ENCODE measurements around the gene VEGFB.

Gene VEGFB

DNA sequence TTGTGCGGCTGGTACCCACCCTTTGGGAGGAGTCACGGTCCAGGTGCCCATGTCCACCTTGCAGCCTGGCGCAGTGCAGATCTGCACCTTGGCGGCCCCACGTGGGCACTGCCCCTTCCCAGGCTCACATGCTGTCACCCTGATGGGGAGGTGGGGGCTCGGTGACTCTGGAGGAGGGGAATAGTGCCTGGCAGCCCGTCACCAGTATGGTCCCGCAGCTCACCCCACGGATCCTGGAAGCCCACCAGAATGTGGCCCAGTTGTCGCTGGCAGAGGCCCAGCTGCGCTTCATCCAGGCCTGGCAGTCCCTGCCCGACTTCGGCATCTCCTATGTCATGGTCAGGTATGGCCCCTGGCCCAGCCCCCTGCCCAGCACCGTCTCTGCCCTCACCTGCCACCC is 13.6 kb upstream of the VEGFB start:
- TF ChIP-seq FOXP2 (optimal IDR thresholded peaks at IDR 0.05; ENCODE audit: borderline replicate concordance, extremely low read depth, extremely low read length, insufficient read depth) (no peak), TAF1 (IDR thresholded peaks at IDR 0.05; ENCODE audit: borderline replicate concordance, insufficient read depth, low read length) (no peak), POLR2AphosphoS5 (IDR thresholded peaks at IDR 0.05; ENCODE audit: low read depth, low read length) (no peak), SIN3A (IDR thresholded peaks at IDR 0.05; ENCODE audit: borderline replicate concordance, insufficient read depth, low read length) (no peak)
- TF ChIP-seq, protein P1, sequence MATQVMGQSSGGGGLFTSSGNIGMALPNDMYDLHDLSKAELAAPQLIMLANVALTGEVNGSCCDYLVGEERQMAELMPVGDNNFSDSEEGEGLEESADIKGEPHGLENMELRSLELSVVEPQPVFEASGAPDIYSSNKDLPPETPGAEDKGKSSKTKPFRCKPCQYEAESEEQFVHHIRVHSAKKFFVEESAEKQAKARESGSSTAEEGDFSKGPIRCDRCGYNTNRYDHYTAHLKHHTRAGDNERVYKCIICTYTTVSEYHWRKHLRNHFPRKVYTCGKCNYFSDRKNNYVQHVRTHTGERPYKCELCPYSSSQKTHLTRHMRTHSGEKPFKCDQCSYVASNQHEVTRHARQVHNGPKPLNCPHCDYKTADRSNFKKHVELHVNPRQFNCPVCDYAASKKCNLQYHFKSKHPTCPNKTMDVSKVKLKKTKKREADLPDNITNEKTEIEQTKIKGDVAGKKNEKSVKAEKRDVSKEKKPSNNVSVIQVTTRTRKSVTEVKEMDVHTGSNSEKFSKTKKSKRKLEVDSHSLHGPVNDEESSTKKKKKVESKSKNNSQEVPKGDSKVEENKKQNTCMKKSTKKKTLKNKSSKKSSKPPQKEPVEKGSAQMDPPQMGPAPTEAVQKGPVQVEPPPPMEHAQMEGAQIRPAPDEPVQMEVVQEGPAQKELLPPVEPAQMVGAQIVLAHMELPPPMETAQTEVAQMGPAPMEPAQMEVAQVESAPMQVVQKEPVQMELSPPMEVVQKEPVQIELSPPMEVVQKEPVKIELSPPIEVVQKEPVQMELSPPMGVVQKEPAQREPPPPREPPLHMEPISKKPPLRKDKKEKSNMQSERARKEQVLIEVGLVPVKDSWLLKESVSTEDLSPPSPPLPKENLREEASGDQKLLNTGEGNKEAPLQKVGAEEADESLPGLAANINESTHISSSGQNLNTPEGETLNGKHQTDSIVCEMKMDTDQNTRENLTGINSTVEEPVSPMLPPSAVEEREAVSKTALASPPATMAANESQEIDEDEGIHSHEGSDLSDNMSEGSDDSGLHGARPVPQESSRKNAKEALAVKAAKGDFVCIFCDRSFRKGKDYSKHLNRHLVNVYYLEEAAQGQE (IDR thresholded peaks at IDR 0.05; ENCODE audit: insufficient read depth in 1 of 2, low read depth in 2 of 2, low read length in 2 of 2): no peak

DNA sequence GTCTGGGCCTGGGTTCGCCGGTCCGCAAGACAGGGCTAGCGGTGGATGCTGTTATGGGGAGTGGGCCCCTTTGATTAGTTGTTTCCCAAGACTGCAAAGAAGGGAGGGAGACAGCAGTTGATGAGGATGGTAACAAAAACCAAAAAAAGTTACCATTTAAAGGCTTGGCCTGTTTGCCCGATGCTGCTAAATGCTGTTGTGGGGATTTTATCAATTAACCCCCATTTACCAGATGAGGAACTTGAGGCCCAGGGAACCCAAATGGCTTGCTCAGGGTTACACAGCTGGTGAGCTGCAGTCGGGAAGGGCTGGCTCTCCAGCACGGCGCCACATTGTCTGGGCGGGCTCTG is 11.8 kb upstream of the VEGFB start:
- TF ChIP-seq TAF1 (IDR thresholded peaks at IDR 0.05; ENCODE audit: borderline replicate concordance, insufficient read depth, low read length) (no peak), FOXP2 (optimal IDR thresholded peaks at IDR 0.05; ENCODE audit: borderline replicate concordance, extremely low read depth, extremely low read length, insufficient read depth) (no peak), POLR2AphosphoS5 (IDR thresholded peaks at IDR 0.05; ENCODE audit: low read depth, low read length) (no peak), SIN3A (IDR thresholded peaks at IDR 0.05; ENCODE audit: borderline replicate concordance, insufficient read depth, low read length) (no peak)
- TF ChIP-seq, protein P1 (IDR thresholded peaks at IDR 0.05; ENCODE audit: insufficient read depth in 1 of 2, low read depth in 2 of 2, low read length in 2 of 2): no peak

DNA sequence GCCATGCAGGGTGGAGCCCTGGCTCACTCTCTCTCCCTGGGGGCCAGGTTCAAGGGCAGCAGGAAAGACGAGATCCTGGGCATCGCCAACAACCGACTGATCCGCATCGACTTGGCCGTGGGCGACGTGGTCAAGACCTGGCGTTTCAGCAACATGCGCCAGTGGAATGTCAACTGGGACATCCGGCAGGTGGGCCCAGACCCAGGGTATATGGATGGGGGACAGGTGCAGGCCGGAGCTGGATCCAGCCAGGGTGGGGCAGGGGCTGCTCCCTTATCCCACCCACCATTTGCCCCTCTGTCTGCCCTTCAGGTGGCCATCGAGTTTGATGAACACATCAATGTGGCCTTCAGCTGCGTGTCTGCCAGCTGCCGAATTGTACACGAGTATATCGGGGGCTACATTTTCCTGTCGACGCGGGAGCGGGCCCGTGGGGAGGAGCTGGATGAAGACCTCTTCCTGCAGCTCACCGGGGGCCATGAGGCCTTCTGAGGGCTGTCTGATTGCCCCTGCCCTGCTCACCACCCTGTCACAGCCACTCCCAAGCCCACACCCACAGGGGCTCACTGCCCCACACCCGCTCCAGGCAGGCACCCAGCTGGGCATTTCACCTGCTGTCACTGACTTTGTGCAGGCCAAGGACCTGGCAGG is 11.3 kb upstream of the VEGFB start:
- TF ChIP-seq, protein P1 (IDR thresholded peaks at IDR 0.05; ENCODE audit: insufficient read depth in 1 of 2, low read depth in 2 of 2, low read length in 2 of 2): no peak
- TF ChIP-seq POLR2AphosphoS5 (IDR thresholded peaks at IDR 0.05; ENCODE audit: low read depth, low read length) (no peak), FOXP2 (optimal IDR thresholded peaks at IDR 0.05; ENCODE audit: borderline replicate concordance, extremely low read depth, extremely low read length, insufficient read depth) (no peak), SIN3A (IDR thresholded peaks at IDR 0.05; ENCODE audit: borderline replicate concordance, insufficient read depth, low read length) (no peak), TAF1 (IDR thresholded peaks at IDR 0.05; ENCODE audit: borderline replicate concordance, insufficient read depth, low read length) (no peak)

- TF ChIP-seq SIN3A (IDR thresholded peaks at IDR 0.05; ENCODE audit: borderline replicate concordance, insufficient read depth, low read length) (no peak), POLR2AphosphoS5 (IDR thresholded peaks at IDR 0.05; ENCODE audit: low read depth, low read length) (no peak), TAF1 (IDR thresholded peaks at IDR 0.05; ENCODE audit: borderline replicate concordance, insufficient read depth, low read length) (no peak), FOXP2 (optimal IDR thresholded peaks at IDR 0.05; ENCODE audit: borderline replicate concordance, extremely low read depth, extremely low read length, insufficient read depth) (no peak)
- TF ChIP-seq, protein P1 (IDR thresholded peaks at IDR 0.05; ENCODE audit: insufficient read depth in 1 of 2, low read depth in 2 of 2, low read length in 2 of 2): no peak
These were observed 10.1 kb upstream of the VEGFB start for GRCh38 chr11:64224151-64224890.

All from PFSK-1 (cell line).